ENCODE data around the gene WARS2. TPM values are rescaled to one million over a fixed set of nuclear protein-coding genes. Genes with fewer than 3 reads are reported as not detected.

The WARS2 gene
- total and polyA plus RNA-seq, 2 of the 8 experiments (the other 6 are each of a cell fraction or from before 2014, with no cell fraction given) = 4.3 to 12.9 TPM

DNA sequence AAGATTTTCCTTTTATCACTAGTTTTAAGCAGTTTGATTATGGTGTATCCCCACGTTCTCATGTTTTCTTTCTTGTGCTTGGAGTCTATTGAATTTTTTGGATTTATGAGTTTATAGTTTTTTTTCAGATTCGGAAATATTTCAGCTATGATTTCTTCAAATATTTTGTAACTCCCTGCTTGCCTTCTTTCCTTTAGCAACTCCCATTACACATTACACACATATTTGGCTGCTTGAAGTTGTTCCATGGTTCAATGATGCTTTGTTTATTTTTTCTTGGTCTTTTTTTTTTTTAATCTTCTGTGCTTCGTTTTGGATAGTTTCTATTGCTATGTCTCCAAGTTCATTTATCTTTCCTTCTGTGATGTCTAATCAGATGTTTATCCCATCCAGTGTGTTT lies 48.5 kb upstream of the WARS2 start (continued):
- TF ChIP-seq, protein P1, sequence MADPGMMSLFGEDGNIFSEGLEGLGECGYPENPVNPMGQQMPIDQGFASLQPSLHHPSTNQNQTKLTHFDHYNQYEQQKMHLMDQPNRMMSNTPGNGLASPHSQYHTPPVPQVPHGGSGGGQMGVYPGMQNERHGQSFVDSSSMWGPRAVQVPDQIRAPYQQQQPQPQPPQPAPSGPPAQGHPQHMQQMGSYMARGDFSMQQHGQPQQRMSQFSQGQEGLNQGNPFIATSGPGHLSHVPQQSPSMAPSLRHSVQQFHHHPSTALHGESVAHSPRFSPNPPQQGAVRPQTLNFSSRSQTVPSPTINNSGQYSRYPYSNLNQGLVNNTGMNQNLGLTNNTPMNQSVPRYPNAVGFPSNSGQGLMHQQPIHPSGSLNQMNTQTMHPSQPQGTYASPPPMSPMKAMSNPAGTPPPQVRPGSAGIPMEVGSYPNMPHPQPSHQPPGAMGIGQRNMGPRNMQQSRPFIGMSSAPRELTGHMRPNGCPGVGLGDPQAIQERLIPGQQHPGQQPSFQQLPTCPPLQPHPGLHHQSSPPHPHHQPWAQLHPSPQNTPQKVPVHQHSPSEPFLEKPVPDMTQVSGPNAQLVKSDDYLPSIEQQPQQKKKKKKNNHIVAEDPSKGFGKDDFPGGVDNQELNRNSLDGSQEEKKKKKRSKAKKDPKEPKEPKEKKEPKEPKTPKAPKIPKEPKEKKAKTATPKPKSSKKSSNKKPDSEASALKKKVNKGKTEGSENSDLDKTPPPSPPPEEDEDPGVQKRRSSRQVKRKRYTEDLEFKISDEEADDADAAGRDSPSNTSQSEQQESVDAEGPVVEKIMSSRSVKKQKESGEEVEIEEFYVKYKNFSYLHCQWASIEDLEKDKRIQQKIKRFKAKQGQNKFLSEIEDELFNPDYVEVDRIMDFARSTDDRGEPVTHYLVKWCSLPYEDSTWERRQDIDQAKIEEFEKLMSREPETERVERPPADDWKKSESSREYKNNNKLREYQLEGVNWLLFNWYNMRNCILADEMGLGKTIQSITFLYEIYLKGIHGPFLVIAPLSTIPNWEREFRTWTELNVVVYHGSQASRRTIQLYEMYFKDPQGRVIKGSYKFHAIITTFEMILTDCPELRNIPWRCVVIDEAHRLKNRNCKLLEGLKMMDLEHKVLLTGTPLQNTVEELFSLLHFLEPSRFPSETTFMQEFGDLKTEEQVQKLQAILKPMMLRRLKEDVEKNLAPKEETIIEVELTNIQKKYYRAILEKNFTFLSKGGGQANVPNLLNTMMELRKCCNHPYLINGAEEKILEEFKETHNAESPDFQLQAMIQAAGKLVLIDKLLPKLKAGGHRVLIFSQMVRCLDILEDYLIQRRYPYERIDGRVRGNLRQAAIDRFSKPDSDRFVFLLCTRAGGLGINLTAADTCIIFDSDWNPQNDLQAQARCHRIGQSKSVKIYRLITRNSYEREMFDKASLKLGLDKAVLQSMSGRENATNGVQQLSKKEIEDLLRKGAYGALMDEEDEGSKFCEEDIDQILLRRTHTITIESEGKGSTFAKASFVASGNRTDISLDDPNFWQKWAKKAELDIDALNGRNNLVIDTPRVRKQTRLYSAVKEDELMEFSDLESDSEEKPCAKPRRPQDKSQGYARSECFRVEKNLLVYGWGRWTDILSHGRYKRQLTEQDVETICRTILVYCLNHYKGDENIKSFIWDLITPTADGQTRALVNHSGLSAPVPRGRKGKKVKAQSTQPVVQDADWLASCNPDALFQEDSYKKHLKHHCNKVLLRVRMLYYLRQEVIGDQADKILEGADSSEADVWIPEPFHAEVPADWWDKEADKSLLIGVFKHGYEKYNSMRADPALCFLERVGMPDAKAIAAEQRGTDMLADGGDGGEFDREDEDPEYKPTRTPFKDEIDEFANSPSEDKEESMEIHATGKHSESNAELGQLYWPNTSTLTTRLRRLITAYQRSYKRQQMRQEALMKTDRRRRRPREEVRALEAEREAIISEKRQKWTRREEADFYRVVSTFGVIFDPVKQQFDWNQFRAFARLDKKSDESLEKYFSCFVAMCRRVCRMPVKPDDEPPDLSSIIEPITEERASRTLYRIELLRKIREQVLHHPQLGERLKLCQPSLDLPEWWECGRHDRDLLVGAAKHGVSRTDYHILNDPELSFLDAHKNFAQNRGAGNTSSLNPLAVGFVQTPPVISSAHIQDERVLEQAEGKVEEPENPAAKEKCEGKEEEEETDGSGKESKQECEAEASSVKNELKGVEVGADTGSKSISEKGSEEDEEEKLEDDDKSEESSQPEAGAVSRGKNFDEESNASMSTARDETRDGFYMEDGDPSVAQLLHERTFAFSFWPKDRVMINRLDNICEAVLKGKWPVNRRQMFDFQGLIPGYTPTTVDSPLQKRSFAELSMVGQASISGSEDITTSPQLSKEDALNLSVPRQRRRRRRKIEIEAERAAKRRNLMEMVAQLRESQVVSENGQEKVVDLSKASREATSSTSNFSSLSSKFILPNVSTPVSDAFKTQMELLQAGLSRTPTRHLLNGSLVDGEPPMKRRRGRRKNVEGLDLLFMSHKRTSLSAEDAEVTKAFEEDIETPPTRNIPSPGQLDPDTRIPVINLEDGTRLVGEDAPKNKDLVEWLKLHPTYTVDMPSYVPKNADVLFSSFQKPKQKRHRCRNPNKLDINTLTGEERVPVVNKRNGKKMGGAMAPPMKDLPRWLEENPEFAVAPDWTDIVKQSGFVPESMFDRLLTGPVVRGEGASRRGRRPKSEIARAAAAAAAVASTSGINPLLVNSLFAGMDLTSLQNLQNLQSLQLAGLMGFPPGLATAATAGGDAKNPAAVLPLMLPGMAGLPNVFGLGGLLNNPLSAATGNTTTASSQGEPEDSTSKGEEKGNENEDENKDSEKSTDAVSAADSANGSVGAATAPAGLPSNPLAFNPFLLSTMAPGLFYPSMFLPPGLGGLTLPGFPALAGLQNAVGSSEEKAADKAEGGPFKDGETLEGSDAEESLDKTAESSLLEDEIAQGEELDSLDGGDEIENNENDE (IDR thresholded peaks at IDR 0.05; ENCODE audit: insufficient replicate concordance, low read length) = no peak
- TF ChIP-seq ASH2L (IDR thresholded peaks at IDR 0.05; ENCODE audit: low read length) (no peak), KDM5A (IDR thresholded peaks at IDR 0.05; ENCODE audit: low read length) (no peak)

All from H1 (cell line).